ENCODE data around the gene CR2. TPM values are rescaled to one million over a fixed set of nuclear protein-coding genes. Genes with fewer than 3 reads are reported as not detected.

The CR2 gene
- total and polyA plus RNA-seq, 9 donors = 0.08 to 0.27 (median 0.10) TPM; not detected in 5

DNA sequence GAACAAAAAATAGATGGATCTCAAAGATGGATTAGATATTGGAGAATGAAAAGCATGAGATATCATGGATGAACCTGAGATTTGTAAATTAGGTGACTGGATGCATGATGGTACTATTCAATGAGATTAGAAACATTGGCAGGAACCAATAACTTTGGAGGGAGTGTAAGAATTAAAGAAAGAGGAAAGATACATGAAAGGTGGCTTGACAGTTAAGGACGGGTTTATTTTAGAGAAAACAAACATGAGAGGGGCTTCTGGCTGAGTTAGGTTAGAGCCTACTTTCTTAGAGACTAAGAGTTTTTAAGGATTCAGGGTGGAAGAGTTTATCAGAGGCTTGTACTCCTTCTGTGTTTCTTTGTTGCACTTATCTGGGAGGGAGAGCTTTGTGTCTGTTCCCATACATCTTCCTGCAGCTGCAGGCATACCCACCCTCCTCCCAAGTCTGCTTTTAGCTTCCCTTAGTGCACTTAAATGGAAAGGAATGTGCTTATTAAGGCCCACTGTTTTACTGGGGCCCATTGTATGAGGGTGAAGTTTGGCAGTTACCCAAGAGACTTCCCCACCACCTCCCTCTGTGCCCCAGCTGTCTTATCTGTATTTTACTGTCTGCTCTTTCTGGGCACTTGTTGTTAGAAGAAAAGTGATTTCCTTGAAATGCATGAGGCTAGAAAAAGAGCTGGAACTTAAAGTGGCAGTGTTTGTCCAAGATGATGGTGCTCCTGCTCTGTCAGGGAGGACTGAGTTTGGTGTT is 26.1 kb upstream of the CR2 start:
- no peaks in the 10 kb centered on the region for H3K4me1 ChIP-seq (ENCODE audit: insufficient read depth)
- no peak overlapping the region for H3K27ac ChIP-seq
- no peak overlapping the region for H3K4me3 ChIP-seq
- no peaks in the 10 kb centered on the region for H3K27me3 ChIP-seq
- TF ChIP-seq POLR2A (IDR thresholded peaks at IDR 0.05) = no peak
- no peaks in the 10 kb centered on the region for H3K36me3 ChIP-seq
- 85 to 90% (median 90%) methylated on average over 1 of the region's 1 CpG for WGBS, 3 donors
- H3K9me3 ChIP-seq = no peaks in the 10 kb centered on the region
- intact Hi-C loops (cut with DNase I) = no loop called here
- DNase-seq = no peak

DNA sequence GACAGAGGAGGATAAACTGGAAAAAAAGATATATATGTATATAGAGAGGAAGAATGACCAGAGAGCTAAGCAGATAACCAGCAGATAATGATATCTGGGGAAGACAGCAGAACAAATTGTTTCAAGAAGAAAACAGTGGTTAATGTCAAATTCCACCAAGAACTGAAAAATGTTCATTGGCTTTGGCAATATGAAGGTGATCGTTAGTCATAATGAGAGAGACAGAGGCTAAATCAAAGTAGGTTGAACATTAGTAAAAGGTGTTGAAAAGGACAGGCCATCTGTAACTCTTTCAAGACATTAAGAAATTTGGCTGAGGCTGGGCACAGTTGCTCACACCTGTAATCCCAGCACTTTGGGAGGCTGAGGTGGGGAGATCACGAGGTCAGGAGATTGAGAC is 25.3 kb upstream of the CR2 start:
- Histone ChIP-seq H3K4me3 (no peak overlapping the region), H3K27ac (no peak overlapping the region), H3K36me3 (no peaks in the 10 kb centered on the region), H3K9me3 (no peaks in the 10 kb centered on the region), H3K4me1 (ENCODE audit: insufficient read depth) (no peaks in the 10 kb centered on the region), H3K27me3 (no peaks in the 10 kb centered on the region)
- no peak for DNase-seq
- TF ChIP-seq, protein P1, sequence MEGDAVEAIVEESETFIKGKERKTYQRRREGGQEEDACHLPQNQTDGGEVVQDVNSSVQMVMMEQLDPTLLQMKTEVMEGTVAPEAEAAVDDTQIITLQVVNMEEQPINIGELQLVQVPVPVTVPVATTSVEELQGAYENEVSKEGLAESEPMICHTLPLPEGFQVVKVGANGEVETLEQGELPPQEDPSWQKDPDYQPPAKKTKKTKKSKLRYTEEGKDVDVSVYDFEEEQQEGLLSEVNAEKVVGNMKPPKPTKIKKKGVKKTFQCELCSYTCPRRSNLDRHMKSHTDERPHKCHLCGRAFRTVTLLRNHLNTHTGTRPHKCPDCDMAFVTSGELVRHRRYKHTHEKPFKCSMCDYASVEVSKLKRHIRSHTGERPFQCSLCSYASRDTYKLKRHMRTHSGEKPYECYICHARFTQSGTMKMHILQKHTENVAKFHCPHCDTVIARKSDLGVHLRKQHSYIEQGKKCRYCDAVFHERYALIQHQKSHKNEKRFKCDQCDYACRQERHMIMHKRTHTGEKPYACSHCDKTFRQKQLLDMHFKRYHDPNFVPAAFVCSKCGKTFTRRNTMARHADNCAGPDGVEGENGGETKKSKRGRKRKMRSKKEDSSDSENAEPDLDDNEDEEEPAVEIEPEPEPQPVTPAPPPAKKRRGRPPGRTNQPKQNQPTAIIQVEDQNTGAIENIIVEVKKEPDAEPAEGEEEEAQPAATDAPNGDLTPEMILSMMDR (IDR thresholded peaks at IDR 0.05) = no peak
- no peak for TF ChIP-seq POLR2A (IDR thresholded peaks at IDR 0.05)
- TF ChIP-seq EP300 (IDR thresholded peaks at IDR 0.05) = no peak
- WGBS, 3 donors = 74 to 82% (median 76%) methylated on average over 2 of the region's 2 CpGs
- intact Hi-C loops (cut with DNase I) = no loop called here

DNA sequence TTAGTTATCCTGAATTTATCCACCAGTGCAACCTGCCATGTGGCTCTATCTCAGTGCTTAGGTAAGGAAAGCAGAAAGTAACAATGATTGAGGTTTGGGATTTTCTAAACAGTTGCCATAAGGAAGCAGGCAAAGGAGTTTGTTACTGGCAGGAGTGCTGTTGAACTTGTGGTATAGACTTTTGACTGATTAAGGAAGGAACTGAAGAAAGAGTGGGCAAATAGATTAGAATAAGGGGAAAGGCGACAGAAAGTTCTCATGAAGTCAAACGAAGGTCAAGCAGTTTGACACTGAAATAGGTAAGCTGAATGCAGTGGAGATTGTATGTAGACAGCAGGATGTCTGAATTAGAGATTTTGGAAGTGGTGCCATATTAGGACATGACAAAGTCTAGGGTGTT is 24.2 kb upstream of the CR2 start:
- Histone ChIP-seq H3K27me3 (no peaks in the 10 kb centered on the region), H3K9me3 (no peaks in the 10 kb centered on the region), H3K4me1 (ENCODE audit: insufficient read depth) (no peaks in the 10 kb centered on the region), H3K4me3 (no peak overlapping the region), H3K36me3 (no peaks in the 10 kb centered on the region), H3K27ac (no peak overlapping the region)
- WGBS, 3 donors = 63 to 71% (median 66%) methylated on average over 2 of the region's 2 CpGs
- TF ChIP-seq EP300 (IDR thresholded peaks at IDR 0.05) = no peak
- TF ChIP-seq POLR2A (IDR thresholded peaks at IDR 0.05) = no peak
- TF ChIP-seq, protein P1 (IDR thresholded peaks at IDR 0.05) = no peak
- no peak for DNase-seq
- intact Hi-C loops (cut with DNase I) = no loop called here

DNA sequence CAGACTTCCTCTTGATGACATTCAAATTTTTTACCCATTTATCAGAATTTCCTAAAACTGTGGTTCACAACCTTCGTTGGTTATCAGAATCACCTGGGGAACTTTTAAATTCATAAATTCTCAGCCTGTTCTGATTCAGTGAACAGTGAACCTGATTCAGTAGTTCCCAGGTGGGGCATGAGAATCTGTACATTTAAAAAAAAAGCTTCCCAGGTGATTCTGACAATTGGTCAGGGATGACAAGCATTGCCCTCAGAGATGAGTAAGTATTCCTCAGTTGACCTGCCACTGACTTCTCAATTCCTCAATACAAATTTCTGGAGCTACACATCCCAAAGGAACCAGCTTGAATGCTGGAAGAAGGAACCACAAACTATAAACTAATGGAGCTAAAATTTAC is 23.5 kb upstream of the CR2 start:
- H3K9me3 ChIP-seq = no peaks in the 10 kb centered on the region
- H3K27me3 ChIP-seq = no peaks in the 10 kb centered on the region
- WGBS, 3 donors = 71 to 79% (median 72%) methylated on average over 1 of the region's 1 CpG
- H3K36me3 ChIP-seq = no peaks in the 10 kb centered on the region
- DNase-seq = no peak
- intact Hi-C loops (cut with DNase I) = no loop called here
- H3K27ac ChIP-seq = no peak overlapping the region
- H3K4me1 ChIP-seq (ENCODE audit: insufficient read depth) = no peaks in the 10 kb centered on the region
- H3K4me3 ChIP-seq = no peak overlapping the region
- no peak for TF ChIP-seq POLR2A (IDR thresholded peaks at IDR 0.05)
- no peak for TF ChIP-seq EP300 (IDR thresholded peaks at IDR 0.05)
- TF ChIP-seq, protein P1 (IDR thresholded peaks at IDR 0.05) = no peak

DNA sequence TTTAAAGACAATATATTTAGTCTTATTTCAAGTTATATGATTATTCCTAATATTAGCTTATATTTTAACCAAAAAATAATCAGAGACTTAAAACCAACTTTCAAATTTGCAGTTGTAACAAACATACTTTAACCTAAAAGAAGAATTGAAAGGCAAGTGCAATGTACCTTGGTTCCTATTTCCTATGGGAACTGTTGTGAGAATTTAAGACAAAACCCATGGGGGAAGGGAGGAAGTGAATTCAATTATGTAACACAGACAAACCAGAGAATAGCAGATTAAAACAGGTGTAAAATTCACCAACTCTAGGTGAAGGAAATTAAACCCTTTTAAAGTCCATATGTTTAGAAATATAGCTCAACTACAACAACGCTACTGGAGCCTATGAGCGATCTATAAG is 22.6 kb upstream of the CR2 start:
- Histone ChIP-seq H3K9me3 (no peaks in the 10 kb centered on the region), H3K27me3 (no peaks in the 10 kb centered on the region), H3K36me3 (no peaks in the 10 kb centered on the region), H3K4me1 (ENCODE audit: insufficient read depth) (no peaks in the 10 kb centered on the region), H3K27ac (no peak overlapping the region), H3K4me3 (no peak overlapping the region)
- intact Hi-C loops (cut with DNase I) = no loop called here
- 93 to 97% (median 95%) methylated on average over 2 of the region's 2 CpGs for WGBS, 3 donors
- no peak for DNase-seq
- TF ChIP-seq EP300 (IDR thresholded peaks at IDR 0.05) = no peak
- TF ChIP-seq POLR2A (IDR thresholded peaks at IDR 0.05) = no peak
- TF ChIP-seq, protein P1 (IDR thresholded peaks at IDR 0.05) = no peak

All from ovary (tissue), 9 donors.